Activated T-cell treated with anti-CD3 and anti-CD28 coated beads for 4 hours (primary cell): ENCODE results near the gene PCID2.

Experiments
- DNase-seq: peaks from one replicate; pipeline ENCODE4 v3.0.0-alpha.2; 2020

The PCID2 gene

DNA sequence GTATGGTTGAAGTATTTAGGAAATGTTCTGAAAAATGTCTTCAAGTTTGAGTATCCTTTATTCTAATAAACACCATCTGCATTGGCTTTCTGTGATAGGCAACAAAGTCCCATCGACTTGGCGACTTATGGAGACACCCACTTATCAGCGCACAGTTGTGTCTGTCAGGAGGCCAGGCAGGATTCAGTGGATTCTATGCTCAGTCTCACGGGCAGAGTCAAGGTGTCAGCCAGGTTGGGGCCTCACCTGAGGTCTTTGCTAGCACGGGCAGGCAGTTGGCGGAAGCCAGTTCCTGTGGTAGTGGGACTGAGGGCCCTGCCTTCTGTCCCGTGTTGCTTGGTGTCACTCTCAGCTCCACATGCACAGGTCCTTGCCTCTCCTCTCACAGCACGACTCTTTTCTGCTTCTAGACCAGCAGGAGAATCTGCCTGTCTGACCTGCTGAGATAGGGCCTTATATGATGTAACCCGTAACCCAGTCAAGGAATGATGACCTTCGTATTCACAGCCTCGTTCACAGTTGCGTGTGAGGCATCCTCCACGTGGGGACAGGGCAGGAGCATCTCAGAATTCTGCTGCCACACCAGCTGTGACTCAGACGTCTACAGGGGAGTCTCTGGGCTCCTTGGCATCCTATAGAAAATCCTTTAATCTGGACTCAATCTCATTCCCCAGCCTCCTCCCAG lies 10.9 kb upstream of the PCID2 start:
- DNase-seq: no peak

DNA sequence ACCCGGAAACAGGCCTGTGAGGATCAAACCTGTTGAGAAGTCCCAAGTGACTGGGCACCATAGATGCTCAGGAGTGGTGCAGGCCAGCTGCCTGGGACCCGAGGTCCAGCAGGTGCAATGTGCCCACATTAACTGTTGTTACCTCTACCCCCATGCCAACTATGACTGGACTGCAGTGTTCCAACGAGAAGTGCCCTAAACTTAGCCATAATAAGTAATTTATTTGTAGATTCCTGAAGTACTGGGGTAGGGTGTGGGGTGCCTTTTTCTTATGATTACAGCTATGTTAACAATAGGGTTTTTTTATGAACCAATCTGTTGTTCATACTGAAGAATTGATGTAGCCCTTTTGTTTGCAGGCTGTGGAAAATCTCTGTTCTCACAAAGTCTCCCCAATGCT lies 10.1 kb upstream of the PCID2 start:
- DNase-seq: no peak

DNA sequence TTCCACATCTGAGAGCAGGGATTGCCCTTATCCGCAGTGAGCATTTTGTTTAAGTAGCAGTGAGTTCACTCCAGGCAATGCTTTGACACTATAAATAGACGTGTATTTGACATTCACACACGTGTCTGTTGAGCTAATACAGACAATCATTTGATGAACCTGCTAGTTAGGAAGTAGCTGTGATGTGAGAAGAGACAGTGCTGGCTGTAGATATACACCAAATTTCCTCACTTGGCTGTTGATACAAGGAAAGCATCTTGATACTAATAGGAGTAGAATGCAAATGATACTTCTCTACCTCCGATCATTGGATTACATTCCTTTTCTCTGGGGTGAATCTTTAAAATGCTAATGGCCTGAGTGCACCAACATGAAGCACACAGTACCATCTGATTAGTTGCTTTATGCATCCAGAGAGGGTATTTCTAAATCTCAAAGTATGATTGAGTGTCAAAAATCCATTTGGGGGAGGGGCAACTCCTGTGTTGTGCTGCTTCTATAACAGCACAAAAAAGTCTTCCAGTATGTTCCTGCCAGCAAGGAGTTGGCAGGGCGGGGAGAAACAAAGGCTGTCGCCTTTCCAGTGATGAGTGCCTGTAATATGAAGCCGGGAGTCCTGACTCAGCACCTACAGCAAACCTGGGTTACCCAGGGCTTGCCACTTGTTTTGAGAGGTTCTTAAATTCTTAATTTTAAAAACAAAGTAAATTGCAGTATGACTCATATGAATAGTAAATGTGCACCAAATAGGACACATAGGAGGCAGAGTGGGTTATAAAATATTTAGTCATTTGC lies 8.0 kb upstream of the PCID2 start:
- no peak for DNase-seq

DNA sequence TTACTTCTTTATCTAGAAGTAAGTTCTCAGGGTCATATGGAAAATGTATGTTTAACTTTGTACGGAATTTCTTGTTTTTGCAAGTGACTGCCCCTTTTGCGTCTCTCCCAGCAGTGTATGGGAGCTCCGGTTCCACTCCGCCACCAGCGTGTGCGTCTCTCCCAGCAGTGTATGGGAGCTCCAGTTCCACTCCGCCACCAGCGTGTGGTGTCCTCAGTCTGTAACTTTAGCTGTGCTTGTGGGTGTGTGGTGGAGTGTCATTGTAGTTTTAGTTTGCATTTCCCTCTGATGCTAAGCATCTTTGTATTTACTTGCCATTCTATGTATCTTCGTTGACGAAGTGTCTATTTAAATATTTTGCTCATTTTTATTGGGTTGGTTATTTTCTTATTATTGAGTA lies 3.3 kb upstream of the PCID2 start:
- no peak for DNase-seq

DNA sequence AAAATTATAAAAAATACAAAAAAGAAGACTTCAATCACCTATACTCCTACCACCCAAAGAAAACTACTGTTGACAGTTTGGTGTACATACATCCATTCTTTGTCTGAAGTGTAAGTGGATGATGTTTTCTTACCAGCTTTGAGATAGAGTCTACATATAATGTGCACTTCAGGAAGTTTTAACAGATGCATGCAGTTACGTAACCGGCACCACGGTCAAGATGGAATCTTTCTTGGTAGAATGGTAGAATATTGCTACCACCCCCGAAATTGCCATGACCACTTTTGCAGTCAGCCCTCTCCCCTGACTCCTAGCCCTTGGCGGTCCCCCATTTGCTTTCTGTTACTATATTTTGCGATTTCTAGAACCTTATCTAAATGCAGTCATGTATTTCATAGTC lies 2.4 kb upstream of the PCID2 start:
- no peak for DNase-seq

DNA sequence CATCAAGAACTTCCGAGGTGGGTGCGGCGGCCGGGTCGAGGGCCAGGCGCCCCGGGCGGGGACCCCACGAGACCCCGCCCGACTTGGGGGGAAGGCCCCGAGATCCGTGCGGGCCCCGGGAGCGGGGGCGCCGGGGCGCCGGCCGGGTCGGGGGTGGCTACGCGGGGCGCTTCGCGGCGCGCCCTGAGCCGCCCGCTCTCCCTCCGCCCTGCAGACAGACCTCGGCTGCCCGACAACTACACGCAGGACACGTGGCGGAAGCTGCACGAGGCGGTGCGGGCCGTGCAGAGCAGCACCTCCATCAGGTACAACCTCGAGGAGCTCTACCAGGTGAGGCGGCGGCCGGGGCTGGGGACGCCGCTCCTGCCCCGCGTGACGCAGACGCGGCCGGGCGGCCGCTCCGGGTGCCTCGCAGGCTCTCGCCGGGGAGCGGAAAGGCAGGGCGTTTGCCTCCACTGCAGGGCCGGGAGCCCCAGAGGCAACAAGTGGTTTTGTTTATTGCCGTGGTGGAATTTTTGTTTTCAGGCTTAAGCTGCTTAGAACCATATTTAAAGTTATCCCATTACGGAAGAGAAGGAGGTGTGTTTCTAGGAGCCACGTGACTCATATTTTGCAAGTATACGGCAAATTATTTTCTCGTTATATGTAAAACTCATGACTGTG lies 1.4 kb upstream of the PCID2 start:
- peak; percentile 48 for DNase-seq

DNA sequence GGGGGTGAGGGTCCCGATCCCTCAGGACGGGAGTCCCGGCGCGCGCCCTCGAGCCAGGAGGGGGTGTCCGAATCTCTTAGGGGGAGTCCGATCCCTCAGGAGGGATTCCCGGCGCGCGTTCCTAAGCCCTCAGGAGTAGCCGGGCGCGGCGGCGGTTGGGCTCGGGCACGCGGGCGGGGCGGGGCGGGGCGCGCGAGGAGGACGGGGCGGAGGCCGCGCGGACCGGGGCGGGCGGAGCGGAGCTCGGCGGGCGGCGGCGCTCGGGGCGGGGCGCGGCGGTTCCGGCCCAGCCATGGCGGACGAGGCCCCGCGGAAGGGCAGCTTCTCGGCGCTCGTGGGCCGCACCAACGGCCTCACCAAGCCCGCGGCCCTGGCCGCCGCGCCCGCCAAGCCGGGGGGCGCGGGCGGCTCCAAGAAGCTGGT lies 878 bp upstream of the PCID2 start, which contains the start of gene CUL4A:
TSS of gene CUL4A (plus strand) at position 278 of the 423 bp plus-strand sequence. CDS start at position 293, 15 bp downstream.
- DNase-seq: peak; percentile 66

DNA sequence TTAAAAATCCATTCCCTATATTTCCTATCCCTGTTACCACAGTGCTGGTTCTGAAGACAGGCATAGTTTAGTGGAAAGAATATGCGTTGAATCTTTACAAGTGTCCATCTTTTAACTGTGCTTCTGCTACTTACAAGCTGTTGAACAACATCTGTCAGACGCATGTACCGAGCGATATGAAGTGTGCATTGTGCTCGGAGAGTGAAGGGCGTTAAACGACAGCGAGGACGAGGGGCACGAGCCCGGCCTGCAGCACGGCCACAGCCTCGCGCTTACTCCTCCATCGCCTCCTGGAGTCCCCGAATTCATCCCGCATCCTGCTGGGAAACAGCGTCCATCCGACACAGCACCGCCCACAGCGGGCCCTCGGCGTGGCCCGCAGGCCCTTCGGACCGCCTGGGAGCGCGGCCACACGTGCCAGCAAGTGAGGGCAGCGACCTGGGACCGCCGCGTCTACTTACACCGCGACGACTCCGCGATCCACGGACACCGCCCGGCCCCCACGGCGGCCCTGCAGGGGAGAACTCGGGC lies 514 bp downstream of the PCID2 start:
- no peak for DNase-seq

DNA sequence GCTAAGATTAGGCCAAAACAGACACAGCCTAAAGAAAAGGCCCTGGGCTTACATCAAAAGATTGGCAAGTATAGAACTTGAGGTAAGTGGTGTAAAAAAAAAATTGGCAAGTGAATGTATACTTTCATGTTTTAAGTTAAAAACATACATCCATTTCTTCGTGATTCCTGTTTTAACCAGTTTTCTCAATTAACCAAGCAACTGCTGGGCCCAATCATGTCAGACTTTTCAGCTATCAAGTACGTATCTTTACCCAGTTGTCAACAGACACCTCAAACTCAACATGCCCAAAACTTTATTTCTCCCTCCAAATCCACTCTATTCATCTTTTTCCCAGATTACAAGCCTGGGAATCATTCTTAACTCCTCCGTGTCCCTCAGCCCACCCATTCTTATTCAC lies 1.0 kb downstream of the PCID2 start:
- no peak for DNase-seq

DNA sequence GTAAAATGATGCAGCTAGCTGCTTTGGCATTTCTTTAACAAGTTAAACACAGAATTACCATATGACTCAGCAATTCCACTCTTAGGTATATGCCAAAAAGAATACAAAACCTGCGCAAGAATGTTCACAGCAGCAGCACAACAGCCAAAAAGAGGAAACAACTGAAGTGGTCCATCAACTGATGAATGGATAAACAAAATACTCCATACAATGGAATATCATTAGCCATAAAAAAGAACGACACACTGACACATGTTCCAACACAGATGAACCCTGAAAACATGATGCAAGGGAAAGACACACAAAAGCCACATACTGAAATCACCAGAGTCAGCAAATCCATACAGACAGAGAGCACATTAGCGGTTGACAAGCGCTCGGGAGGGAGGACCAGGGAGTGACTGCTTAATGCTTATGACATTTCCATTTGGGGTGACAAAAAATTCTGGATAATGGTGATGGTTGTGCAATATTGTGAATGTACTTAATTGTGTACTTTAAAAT lies 3.0 kb downstream of the PCID2 start:
- no peak for DNase-seq

DNA sequence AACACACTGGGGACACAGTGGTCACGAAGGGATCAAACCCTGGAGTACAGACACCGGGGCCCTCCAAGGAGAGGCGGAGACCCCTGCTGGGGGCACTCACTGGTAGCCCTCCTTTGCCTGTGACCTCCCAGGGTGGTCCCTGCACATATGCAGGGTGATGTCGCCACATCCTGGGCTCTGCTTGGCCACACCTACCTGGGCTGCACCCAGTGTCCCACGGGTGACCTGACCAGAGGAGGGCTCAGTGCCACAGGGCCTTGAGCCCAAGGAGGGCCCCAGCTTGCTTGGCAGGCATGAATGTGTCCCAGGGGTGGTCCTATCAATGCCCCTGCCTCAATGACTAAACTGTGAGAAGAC lies 4.1 kb downstream of the PCID2 start:
- DNase-seq: no peak

DNA sequence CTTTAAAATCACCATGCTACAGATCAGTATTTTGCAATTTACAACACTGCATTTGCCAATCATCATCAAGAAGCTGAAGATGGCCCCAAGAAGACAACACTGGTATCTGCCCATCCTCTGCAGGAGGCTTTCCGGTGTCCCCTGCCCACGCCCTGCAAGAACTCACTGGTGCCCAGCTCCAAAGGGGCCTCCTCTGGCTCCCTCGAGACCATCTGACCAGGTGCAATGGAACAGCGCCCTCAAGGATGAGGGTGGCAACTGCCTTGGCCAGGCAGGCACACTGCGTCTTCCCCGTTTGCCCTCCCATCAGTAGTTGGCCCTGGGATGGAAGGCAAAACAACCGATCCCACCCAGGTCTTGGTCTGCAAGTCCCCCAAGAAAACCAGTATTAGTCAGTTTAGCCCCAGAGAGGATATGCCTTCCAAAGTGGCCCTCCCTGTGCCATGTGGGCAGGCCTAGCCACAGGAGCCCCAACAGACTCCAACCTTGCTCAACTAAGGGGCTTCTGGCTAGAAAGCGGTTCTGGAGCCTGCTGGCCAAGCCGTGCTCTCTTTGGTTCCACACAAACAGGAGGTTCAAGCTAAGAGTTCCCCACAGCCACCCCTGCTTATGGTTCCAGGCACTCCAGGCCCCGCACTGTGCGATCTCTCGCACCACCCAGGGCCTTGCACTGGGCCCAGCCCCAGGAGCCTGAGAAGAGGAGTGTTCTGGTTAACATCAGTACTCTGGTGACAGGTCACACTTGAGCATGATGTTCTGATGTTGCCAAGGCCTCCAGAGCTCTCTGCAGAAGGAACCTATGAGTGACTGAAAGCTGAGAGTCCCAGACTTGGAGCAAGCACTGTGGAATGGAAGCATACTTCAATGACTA lies 4.7 kb downstream of the PCID2 start:
- DNase-seq: no peak

DNA sequence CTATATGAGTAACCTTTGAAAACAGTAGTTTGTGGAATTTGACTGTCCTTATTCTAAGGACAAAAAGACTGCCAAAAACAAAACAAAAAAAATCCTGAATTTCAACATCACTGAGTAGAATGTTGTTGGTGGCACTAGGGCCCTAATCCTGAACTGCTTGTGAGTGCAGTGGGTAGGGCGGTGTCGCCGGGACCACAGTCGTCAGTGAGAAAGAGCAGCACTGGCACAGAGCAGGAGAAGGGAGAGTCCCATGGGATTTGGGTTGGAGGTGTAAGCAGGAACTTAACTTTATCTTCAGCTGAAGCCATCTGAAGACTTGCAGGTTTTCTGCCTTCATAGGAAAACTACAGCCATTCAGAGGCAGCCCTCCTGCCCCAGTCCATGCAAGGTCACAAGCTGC lies 5.6 kb downstream of the PCID2 start:
- no peak for DNase-seq

DNA sequence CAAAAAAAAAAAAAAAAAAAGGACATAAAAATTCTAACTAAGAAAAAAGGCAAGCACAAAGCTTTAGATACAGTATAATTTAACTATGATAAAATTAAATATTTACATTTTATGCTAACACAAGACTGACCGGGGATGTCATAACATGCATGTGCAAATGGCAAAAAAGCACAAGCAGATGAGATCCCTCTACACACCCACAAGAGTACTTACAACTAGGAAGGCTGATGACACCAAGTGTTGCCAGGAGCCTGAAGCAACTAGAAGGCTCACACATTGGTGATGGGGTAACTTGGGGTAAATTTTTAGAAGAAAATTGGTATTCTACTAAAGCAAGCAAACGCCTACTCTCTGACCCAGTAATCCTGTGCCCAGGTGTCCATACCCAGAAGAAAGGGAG lies 6.7 kb downstream of the PCID2 start:
- DNase-seq: no peak

DNA sequence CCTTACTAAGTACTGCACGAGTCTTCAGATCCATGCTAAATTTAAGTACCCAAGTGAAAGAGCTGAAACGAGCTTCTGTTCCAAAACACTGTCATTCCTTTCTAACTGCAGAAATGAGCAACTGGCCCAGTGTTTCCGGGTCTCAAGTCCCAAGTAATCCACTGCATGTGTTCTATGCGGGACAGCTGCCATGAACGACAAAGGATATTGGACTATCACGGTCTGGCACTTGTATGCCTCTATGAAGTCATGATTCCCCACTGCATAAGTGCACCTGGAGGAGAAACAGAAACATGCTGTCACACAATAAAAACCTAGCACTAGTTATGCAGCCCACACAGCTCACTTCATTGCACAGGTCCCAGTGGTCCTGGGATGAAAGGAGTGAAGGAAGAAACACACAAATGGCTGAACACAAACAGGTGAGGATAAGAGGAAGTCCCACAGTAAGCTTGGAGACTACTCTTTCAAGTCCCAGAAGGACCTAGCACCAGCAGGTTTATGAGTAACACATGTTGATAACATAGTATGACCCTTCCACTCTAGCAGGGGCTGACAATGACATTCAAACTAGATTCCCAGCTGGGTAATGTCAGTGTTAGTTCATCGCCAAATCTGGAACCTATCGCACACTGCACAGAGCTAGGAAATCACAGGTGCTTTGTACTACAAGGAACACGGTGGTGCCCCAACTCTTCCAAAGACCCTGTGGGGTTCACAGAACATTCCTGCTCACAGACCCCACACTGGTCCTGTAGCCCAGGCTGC lies 11.3 kb downstream of the PCID2 start:
- no peak for DNase-seq

DNA sequence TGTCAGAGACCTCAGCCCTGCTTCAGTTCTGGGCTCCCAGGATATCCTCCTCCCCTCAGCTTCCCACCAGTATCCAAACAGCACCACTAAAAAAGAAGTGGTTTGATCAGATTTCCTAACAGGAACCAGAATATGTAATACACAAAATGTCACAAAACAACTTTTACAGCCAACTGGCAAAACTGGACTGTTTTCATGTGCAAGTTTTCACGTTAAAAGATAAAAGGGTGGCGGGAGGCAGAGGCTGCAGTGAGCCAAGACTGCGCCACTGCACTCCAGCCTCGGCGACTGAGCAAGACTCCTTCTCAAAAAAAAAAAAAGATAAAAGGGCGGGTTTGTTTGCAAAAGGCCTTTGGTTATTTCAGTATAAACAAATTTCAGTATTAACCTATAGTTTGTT lies 13.1 kb downstream of the PCID2 start:
- no peak for DNase-seq

DNA sequence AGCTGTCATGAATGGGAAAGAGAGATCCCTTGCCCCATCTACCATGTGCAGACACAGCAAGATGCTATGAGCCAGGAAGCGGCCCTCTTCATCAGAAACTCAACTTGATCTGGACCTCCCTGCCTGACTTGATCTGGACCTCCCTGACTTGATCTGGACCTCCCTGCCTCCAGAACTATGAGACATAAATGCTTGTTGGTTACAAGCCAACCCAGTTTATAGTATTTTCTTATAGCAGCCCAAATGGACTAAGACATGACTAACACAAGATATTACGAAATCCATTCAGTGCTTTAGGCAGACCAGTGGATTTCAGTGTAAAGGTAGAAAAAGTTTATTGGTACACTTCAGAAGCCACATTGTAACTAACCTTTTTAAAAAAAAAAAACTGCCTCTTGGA lies 15.6 kb downstream of the PCID2 start:
- DNase-seq: no peak

DNA sequence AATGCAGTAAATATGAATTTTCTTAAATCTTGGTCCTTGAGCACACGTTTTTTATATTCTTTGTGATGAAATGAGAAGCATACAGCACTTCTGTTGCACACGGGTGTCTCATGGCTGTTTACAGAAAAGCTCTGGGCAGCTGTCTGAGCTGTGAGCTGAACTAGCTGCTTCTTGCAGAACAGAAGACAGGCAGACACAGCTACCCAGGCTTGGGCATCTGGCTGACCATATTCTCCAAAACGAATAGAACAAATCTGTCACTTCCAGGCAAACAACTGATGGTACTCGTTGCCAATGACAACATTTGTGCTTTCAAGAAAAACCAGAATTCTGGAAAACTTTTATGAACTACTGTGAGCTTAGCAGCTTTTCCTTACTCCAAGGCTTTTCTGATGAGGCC lies 16.2 kb downstream of the PCID2 start:
- DNase-seq: no peak

DNA sequence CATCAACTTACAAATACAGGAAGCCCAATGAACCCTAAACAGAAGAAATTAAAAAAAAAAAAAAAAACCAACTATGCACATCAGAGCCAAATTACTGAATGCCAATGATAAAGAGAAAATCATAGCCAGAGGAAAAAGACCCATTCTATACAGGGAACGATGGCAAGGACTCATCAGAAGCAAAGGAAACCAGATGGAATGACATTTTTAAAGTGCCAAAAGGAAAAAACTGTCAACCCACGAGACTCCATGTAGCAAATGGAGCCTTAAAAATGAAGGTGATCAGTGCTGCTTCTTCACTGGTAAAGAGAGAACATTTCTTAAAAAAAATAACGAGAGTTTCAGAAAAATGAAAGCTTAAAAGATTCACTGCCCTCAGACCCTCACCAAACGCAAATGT lies 18.3 kb downstream of the PCID2 start:
- DNase-seq: no peak

DNA sequence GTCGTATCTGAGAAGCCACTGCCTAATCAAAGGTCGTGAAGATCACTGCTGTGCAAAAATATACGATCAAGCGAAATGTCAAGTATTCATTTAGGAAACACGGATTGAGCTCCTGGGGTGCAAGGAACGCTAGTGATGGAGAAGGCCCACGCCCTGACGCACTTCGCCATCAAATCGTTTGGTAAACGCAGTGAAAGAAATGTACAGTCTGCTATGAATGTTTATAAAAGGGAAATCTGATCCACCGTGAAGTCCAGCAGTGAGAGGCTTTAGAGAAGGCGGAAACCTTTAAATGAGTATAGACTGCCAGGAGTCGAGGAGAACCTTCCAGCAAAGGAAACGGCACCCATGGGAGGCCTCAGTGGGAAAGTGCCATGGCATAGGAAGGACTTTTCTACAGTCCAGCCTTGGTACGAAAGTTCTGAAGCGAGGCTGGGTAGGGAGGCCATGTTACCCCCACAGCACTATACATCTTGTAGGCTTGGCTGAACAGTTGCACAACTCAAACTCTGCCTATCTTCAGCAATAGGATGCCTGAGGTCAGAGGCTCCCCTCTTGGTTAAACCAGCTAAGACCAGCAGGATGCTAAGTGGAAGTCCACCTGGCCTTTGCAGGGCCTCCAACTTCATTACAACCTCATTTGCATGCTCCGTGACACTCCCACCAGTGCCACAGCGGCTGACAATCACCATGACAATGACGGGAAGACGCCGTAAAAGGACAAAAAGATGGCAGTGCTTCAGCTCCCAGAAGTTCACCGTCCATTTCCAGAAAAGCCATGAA lies 20.4 kb downstream of the PCID2 start:
- no peak for DNase-seq

DNA sequence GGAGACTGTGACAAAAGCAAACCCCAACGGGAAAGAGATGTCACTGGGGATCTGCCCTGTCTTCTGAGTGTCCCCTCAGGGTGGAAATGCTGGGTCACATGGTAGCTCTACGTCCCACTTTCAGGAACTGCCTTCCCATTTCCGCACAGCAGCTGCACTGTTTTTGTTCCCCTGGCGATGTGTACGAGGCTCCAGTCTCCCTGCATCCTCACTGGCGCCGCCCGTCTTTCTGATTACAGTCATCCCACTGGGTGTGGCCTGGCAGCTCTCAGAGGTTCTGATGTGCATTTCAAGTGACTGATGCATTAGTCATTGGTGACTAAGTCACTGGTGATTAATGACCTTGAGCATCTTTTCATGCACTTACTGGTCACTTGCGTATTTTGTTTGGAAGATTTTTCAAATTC lies 21.2 kb downstream of the PCID2 start:
- peak; percentile 48 for DNase-seq
